ENCODE data around the gene ALOX15B.
"Not testable (repeated sequence)": the region's sequence is repeated elsewhere in the genome, so short reads cannot be mapped to it uniquely, and the experiment has no call there.

Gene ALOX15B

DNA sequence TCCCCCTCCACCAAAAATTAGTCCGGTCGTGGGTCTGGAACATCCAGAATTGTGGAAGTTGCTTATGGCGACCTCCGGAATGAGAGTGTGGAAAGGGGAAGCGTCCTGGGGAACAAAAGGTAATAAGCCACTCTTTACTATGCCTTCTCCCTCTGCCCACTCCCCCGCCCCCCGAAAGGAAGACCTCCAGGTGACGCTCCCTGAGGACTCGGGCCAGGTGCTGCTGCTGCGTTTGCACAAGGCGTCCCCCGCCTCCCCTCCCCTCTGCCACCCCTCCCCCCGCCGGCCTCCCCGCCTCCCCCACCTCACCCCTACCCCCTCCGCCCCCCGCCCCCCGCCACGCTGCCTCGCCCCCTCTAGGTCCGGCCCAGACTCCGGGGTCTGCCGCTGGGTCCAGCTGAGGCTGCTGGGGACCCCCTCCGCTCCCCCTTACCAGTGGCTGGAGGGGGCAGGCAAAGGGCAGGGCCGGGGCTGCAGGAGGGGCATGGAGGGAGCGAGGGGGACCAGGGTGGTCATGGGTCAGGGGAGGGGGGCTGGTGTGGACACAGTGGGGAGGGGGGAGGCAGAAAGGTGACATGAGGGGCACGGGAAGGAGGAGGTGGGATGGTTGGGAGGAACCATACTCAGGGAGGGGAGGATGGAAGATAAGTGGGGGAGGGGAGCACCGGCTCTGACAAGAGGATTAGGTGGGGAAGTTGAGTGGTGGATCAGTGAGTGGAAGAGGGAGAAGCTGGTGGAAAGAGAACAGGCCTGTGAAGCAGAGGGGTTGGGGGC is 25.1 kb downstream of the ALOX15B start:
- DNase-seq = no peak

DNA sequence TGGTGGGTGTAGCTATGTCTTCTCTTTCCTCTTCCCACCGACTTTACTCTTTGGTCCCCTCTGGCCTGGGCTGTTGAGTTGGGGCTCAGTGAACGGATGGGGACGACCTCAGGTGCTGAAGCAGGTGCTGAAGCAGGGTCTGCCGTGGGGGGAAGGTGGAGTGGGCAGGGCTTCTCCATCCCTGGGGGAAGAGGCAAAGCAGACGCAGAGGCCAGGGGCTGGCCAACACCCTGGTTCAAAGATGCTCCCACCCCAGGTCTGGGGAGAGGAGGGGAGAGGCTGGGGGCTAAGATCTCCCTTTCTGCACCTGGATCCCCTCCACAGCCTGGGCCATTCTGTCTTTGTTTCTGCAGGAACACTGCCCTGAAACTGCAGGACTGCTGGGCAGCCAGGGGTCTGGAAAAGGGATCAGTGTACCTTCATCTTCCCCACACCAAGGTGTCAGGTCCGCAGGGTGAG is 25.7 kb downstream of the ALOX15B start:
- DNase-seq = no peak

DNA sequence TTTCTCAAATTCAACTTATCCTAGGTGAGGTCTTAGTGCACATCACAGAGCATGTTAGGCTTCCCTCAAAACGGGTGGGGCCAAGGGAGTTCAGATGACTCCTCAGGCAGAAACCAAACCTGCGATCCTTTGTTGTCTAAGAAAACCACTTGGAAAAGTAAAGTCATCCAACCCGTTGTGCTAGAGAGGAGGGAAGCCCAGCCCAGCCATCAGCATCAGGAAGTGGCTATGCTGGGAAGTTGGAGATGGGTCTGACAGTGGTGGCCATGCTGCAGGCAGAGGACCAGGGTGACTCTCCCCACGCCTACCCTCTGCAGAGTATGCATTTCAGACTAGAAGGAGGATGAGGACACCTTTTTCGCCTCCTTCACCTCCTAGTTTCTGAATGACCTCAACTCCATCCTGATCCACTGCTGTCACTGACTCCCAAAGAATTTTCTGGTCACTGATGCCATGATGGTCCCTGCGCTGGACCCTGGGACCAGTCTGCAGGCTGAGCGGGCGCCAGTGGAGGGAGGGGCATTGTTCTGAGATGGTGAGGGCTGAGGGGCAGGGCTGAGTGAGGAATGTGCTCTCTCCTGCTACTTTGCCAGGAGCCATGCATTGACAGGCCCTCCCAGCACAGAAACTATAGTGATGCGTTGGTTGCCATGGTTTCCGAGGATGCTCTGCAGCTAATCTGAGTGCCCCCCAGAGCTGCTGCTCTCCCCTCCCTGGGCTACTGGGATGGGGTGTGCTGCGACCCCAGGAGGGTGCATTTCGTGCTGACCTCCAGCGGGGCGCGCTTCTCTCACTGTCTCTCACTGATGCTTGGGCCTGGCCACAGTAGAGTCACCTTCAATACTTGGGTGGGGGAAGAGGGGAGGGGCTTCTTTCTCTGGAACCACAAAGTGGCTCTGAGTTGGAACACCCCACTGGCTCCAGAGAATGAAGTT is 28.2 kb downstream of the ALOX15B start:
- DNase-seq = no peak

DNA sequence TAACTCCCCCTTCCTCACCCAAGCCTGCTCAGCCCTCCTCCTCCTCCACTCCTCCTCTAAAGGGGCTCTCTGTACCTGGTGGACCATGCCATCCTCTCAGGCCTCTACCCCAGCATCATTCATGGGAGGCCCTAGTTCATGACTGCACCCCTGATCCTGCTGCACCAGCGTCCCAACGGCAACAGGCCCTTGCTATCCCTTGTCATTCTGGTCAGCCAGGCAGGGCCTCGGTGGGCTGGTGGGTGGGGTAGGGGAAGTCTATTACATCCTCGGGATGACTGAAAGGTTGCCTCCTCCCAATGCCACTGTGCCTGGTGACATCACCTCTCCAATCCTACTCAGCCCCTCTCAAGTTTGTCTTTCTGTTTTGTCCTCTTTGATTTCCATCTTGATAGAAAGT is 28.9 kb downstream of the ALOX15B start:
- no peak for DNase-seq

DNA sequence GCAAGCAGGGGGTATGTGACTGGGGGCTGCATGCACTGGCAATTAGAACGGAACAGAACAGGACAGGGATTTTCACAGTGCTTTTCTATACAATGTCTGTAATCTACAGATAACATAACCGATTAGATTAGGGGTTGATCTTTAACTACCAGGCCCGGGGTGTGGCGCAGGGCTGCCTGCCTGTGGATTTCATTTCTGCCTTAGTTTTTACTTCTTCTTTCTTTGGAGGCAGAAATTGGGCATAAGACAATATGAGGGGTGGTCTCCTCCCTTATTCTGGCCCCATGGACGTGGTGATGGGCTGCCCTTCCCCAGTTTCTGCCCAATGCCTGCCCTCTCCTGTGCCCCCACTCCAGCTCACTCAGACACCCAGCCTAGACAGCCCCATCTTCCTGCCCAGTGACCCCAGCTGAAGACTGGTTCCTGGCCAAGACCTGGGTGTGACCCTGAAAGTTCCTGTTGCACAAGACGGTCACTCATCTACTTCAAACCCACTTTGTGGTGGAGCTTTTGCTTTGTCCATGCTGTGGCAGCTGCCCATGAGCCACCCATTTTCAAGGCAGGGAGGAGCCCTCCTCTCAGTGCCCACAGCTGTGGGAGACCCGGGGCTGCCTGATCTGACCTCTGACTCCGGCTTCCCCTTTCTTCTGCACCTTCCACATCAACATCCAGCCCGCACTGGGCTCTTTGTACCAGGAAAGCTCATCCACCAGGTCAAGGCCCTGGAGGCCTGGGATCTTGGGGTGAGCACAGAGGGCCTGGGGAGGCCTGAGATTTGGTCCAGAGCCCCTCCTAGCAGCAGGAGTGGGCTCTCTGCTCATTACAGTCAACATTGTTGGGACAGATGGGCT is 30.1 kb downstream of the ALOX15B start:
- no peak for DNase-seq

DNA sequence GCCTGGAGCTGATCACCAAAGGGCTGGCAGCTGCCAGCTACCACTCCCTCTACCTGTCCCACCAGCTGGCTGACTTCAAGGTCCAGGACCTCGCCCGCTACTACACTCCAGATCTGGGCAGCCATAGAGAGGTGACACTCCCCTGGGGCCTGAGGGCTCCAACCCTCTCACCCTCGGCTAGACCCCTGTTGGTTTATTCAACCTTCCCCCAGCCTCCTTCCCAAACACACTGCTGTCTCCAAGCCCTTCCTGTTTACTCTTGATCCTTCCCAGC is 30.7 kb downstream of the ALOX15B start:
- DNase-seq = no peak

DNA sequence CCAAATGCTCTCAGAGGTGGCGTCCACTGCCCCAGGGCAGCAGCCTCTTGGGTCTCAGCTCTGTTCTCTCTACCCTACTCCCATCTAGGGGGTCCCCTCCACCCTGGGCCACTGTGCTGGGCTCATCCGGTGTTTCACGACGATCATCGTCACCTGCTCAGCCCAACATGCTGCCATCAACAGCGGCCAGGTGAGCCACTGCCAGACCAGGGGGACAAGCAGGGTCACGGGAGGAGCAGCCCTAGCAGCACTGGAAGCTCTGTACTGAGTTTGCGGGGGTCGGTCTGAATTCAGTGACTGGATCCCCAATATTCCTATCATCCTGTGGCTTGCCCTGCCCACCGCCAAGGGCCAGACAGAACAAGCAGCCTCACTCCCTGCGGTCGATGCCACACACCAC is 32.6 kb downstream of the ALOX15B start:
- DNase-seq = no peak

DNA sequence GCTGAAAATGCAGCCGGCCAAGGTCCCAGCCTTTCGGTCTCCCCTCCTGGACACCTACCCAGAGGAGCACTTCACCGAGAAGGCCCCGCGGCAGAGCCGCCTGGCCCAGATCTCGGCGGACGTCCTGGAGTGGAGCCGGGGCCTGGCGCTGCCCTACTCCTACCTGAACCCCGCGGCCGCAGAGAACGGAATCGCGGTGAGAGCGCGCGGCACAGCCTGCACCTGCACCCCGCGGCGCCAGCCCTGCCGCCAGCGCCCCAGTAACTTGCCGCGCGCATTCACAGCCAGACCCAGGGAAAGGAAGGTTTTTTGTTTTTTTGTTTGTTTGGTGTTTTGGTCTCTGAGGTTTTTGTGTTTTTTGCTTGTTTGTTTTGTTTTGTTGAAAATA is 33.5 kb downstream of the ALOX15B start:
- no peak for DNase-seq

DNA sequence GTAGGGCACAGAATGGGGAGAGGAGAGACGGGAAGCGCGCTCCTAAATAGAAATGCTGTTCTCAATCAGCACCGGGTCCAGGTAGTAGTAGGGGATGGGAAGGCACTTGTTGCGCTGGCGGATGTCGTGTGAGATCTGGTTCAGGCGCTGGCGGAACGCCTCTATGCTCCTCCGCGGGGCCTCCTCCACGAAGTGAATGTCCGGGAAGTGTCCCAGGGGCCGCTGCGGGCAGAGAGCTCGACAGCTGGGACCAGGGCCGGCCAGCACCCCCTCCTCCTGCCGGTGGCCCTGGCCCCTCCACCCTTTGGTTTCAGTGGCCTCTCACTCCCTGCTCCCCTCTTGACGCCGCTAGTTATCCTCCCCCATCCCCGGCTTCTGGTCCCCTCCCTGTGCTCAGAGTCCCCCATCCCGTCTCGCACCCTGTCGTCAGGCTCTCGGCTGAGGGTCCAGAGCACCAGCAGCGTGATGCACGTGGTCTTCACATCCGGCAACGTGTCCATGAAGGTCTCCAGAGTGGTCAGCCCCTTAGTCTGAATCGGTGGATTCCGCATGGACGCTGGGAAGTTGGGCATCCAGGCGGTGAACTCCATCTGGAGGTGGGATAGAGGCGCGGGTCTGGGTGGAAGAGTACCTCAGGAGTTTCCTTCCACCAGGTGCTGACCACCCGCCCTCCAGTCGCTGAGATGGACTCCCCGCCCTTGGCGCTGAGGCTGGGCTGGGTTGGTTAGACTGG is 34.0 kb downstream of the ALOX15B start:
- peak; percentile 48 for DNase-seq

DNA sequence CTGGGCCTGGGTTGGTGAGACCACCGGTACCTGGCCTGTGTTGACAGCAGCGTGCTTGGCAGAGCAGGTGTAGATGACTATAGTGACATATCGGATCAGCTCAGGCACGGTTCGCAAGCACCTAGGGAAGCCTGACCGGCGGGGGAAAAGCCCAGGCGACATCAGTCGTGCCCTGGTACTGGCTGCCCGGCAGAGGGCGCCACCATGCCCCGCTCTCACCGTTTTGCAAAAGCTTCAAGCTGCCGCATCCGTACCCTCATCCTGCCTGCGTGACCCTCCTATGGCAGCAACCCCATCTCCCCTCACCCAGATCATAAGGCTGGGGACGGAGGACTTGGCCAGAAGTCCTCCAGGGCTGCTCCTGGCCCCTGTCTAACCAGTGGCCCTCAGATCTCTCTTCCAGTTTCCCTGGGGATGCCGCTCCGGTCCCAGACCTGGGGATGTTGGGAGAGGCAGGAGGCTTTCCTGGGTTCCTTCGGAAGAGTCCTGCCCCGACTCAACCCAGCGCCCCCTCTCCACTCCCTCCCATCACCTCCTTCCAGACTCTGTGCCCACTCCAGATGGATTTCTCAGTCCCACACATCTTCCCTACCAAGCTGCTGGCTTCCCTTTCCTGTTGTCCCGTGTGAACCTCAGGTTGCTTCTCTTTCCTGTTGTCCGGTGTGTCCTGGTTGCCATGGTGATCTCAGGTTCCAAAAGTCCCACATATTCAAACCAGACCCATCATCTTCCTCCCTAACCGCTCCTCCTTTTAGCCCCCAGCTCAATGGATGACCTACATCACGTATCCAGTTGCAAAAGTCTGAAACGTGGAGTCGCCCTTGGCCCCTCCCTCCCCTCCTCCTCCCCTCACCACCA is 35.0 kb downstream of the ALOX15B start:
- DNase-seq = peak; percentile 90

DNA sequence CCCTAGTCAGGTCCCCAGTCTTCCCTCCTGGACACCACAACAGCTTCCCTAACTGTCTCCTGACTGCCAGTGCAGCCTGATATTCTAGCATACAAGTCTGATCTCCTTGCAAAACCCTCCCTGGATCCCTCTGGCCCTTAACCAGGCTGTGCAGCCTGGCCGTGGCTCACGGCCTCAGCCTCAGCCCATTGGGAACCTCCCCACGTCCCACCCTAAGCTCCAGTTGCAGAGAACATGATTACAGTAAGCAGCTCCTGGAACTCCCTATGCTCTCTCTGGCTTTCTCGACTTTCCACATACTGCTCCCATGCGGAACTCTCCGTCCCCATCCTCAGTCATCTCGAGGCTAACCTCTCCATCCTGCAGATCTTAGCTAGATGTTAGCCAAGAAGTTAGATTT is 35.7 kb downstream of the ALOX15B start:
- DNase-seq = no peak

DNA sequence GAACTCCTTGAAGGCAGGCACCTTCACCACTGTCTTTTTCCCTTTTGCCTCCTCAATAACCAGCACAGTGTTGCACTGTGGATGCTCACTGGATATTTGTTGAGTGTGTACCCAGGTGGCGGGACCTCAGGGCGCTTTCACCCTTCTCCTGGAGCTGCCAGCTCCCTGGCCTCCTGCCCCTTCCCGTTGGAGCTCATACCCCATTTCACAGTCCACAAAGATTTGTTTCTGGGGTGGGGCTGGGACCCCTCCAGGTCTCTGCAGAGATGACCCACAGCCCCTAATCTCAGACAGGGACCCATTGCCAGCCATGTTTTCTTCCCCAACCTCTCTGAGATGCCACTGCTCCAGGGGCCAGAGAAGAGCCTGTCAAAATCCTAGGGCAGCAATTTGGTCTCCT is 36.2 kb downstream of the ALOX15B start:
- DNase-seq = no peak

DNA sequence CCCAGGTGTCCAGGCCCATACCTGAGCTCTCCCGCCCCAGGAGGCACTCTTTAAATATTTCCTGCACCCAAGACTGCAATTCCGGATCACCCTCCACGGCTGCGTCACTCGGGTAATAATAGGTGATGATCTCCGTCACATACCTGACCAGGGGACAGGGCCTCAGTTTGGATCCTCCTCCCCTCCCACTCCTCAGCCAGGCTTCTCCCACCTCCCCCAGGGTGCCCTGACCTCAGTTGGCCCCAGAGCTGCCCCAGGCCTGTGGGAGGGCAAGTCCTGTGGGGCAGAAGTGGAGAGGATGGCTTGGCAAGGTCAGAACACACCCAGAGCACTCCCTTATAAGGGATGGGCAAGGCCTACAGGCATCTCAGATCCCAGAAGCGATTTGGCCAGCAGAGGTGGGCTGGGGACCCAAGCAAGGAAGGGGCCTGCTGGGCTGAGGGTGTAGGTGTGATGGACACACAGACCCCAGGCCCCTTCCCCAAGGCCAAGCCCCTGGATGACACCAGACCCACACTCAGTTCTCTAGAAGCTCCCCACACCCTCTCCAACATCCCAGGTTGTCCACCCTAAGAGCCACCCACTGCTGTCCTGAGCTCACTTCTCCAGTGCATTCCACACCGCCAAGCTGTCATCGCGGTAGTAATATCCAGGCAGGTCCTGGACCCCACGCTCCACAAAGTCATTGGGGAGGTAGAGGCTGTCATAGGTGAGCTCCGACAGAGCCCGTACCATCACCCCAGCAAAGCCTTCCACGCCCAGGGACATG is 36.9 kb downstream of the ALOX15B start:
- no peak for DNase-seq

DNA sequence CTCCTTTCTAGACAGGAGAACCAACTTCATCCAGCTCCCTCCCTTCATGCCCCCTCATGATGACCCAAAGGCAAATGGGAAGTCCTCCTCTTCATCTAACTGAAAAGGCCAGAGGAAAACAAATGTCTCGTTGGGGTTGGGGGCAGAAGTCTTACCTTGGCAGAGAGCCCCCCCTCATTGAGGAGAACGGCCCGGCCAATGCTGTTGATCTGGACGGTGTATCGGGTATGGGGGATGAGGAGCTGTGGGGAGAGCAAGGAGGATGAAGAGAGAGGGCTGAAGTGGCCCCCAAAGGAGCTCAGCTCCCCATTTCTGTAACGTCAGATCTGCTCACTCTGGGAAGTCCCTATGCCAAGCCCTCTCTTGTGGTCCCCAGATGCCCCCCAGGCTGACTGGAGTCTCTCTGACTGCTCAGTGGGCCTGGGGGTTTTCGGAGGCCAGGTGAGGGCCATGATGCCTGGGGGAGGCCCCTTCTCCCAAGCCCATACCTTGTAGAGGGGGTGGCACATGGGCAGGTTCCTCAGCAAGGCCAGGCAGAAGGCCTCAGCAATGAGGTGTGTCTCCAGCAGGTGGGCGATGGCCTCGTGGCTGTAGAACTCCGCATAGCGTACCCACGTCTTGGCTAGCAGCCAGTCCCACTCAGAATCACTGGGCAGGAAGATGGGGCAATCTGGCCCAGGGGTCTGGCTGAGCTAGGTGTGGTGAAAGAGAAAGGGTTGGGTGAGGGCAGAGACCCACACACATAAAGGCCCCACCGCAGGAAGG is 37.8 kb downstream of the ALOX15B start:
- no peak for DNase-seq

DNA sequence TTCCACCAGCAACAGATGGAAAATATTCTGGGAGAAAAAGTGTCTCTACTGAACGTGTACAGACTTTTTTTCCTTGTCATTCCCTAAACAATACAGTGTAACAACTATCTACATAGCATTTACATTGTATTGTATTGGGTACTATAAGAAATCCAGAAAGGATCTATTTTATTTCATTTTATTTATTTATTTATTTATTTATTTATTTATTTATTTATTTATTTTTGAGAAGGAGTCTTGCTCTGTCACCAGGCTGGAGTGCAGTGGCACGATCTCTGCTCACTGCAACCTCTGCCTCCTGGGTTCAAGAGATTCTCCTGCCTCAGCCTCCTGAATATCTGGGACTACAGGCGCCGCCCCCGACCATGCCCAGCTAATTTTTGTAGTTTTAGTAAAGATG is 39.1 kb downstream of the ALOX15B start:
- not testable (repeated sequence) for DNase-seq

DNA sequence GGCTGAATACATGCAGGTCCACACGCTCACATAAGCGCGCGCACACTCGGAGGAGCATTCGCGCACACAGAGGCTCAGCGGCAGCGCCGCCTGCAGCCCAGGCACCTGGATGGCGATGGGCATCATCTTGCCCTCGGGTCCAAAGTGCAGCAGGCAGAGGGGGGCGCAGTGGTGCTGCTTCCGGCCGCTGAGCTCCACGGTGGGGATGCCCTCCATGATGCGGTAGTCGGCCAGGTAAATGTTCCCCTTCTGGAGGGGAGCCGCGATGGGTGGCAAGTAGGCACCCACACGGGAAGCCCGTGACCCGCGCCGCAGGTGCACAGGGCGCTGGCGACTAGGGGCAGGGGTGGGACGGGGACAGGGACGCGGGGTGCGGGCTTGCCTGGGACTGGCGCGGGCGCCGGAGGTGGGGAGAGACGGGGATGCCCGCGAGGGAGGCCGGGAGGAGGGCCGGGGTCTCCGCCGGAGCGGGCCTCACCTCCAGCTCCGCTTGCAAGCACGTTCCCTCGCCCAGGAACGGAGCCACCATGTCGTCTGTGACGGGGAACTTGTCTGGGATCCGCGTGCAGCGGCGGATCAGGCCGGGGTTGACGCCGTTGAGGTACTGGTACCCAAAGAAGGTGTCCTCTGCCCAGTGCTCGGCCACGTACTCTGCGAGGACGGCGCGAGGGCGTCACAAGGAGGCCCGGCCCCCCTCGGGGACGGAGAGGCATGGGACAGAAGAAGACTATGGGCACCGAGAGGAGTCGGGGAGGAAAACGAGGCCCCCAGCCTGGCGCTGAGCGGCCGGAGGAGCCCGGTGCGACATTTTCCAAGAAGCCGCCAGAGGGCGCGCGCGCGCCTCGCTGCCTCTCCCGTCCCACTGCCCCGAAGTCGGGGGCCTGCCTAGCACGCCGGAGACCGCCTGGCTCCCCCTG is 40.7 kb downstream of the ALOX15B start:
- peak; percentile 85 for DNase-seq

DNA sequence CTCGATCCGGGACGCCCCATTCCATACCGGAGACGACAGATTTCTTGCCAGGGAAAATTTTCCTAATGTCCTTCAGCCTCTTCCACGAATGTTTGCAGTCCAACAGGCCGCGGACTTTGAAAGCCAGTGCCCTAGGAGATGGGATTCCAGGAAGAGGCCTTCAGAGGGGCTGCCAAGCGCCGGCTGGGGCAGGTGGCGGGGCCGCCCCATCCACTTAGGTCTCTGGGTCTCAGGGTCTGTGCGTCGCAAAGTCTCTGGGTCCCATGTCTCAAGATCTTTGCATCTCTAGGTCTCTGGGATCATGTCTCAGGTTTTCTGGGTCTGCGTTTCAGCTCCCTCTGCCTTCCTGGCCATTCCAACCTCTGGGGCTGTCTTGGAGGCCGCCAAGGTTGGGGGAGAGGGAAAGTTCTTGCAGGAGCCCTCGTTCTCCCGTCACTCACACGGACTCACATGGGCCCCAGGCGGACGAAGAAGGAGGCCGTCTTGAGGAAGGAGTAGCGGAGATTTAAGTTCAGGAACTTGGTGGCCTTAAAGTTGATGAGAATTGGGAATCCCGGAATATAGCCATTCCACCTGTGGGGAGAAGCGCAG is 41.4 kb downstream of the ALOX15B start:
- DNase-seq = no peak

DNA sequence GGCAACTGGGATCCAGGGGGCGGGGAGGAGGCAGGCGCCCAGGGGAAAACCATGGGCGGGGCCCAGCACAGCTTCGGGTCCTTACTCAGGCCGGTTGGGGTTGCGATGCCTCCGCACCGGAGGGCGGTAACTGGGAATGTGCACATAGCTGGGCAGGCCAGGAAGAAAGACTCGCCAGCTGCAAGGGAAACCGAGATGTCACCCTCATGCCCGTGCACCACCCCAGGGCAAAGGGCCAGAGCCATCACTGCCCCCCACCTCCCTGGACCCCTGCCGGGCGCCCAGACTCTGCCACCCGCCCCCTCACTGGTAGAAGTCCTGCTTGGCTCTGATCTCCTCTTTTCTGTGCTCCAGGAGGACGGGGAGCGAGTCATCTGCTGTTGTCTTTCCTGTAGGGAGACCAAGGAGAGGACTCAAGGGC is 42.0 kb downstream of the ALOX15B start:
- DNase-seq = no peak
